Ovary (tissue), 3 donors: ENCODE measurements around the gene RNF6.

Source experiments
- EP300 ChIP-seq: sonication (generic); formaldehyde crosslinking; IDR thresholded peaks from one replicate; pipeline ENCODE4 v1.6.1; 2017; ENCODE audit warnings: antibody characterized with exemption
- POLR2A ChIP-seq: fragments of 450-650 bp; IDR thresholded peaks from one replicate; pipeline ENCODE4 v1.6.1; 2017; ENCODE audit warnings: antibody characterized with exemption, mild to moderate bottlenecking, moderate library complexity
- TF ChIP-seq, protein P1 (sequence below), 3 donors: fragments of 450-650 bp in 2 of 3; fragments of 200-600 bp in 1 of 3; IDR thresholded peaks; one replicate each; pipeline versions ENCODE4 v1.5.1 to v1.8.0; 2016 to 2022; ENCODE audit warnings: antibody characterized with exemption in 3 of 3, mild to moderate bottlenecking in 1 of 3
- donor health status: DM: no; HTN: no; CAD: no.

DNA sequence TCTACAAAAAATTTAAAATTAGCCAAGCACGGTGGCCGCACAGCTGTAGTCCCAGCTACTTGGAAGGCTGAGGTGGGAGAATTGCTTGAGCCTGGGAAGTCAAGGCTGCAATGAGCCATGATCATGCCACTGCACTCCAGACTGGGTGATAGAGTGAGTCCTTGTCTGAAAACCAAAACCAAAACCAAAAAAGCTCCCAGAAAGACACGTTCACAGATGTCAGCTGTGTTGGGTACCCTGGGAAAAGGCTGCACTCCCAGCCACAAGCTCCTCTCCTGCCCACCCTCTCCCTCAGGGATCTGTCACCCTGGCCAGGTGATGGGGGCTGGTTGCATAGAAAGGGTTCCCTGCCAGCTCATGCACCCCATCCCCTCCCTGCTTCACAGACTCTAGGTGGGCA lies 53.3 kb downstream of the RNF6 start:
- TF ChIP-seq, protein P1, sequence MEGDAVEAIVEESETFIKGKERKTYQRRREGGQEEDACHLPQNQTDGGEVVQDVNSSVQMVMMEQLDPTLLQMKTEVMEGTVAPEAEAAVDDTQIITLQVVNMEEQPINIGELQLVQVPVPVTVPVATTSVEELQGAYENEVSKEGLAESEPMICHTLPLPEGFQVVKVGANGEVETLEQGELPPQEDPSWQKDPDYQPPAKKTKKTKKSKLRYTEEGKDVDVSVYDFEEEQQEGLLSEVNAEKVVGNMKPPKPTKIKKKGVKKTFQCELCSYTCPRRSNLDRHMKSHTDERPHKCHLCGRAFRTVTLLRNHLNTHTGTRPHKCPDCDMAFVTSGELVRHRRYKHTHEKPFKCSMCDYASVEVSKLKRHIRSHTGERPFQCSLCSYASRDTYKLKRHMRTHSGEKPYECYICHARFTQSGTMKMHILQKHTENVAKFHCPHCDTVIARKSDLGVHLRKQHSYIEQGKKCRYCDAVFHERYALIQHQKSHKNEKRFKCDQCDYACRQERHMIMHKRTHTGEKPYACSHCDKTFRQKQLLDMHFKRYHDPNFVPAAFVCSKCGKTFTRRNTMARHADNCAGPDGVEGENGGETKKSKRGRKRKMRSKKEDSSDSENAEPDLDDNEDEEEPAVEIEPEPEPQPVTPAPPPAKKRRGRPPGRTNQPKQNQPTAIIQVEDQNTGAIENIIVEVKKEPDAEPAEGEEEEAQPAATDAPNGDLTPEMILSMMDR (IDR thresholded peaks at IDR 0.05): no peak
- TF ChIP-seq POLR2A (no peak), EP300 (no peak)
